NCI-H128 (cell line): ENCODE results near the gene ACOT13.
"Not testable (repeated sequence)": the region's sequence is repeated elsewhere in the genome, so short reads cannot be mapped to it uniquely, and the experiment has no call there.

ENCODE experiments used
- DNase-seq: peaks from one replicate; lab custom pipeline; 2025; ENCODE audit not compliant: unreplicated experiment; lab: John Stamatoyannopoulos, UW

ACOT13 gene

DNA sequence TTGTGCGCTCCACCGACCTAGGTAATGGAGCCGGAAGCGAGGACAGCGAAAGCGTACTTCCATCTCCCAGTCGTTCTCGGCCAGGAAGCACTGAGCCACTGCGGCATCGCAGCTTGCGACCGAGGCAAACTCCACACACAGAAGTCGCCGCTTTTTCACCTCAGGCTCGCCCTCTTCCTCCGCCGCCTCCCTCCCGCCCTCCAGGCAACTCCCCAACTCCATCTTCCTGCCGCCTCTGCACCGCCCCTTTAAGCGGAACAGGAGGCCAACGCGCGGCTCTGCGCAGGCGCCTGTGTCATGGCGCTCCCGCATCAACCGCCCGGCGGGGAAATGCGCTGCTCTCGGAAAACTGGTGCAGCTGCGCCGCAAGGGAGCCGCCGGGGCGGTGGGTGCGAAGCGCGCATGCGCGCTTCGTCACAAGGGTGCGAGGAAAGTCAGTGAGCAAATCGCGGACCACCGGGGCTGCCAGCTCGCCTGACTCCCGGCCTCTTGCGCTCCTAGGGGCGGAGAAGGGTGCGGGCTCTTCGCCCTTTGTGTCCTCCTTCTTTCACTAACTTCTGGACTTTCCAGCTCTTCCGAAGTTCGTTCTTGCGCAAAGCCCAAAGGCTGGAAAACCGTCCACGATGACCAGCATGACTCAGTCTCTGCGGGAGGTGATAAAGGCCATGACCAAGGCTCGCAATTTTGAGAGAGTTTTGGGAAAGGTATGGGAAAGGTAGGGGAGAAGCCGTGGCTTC is at the start of gene ACOT13, which contains the start of gene TDP2:
TSS of gene ACOT13 (plus strand) at position 437 of the 737 bp plus-strand sequence. CDS start at position 624, 187 bp downstream.
TSS of gene TDP2 (minus strand) at position 259 of the 737 bp plus-strand sequence. CDS start at position 222, 37 bp downstream.
- peak; percentile 97 for DNase-seq

DNA sequence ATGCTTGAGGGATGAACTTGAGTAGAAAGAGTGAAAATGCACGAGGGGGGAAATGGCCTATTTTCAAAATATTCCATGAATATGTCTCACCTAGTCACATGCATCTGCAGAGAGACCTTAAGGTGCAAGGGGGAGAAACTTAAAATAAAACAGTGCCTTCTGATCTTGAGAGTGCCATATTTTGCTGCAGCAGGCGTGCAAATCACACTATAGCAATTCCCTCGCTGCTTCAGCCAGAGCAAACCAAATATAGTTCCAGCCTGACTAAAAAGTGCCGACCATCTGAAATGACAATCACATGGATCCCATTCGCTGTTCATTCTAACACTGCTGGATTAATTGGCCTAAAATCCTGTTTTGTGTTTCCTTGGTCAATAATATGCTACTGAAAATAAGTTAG is 47.2 kb upstream of the ACOT13 start:
- DNase-seq = no peak

GRCh38 chr6:24620637-24621036 is 46.2 kb upstream of the ACOT13 start:
- no peak for DNase-seq

DNA sequence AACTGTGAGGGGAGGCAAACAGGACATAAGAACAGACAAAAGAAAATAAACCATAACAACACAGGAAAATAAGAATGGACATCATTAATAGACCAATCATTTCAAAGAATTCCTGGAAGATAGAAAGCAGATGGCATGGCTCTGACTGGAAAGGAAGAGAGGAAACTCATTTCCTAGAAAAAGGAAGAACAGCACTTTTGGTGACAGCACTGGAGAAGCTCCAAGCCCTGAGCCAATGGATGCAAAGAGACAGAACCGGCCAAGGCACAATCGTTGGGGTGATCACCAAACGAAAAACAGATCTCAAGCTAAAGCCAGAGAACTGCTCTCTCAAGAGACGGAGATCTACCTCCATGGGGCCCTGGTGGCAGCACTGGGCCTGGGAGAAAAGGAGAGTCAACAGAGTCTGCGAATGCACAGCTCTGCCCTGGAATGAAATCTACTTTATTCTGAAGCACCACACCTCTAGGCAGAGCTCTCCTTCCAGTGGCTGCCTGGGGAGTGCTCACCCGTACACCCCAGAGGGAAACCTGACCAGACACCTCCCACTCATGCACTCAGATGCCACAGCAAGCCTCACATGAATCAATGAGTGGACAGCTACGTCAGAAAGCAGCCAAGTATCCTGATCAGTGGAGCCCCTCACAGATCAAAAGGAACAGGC is 45.1 kb upstream of the ACOT13 start:
- DNase-seq = no peak

- no peak for DNase-seq
Observed at GRCh38 chr6:24630856-24631505, 35.9 kb upstream of the ACOT13 start.

DNA sequence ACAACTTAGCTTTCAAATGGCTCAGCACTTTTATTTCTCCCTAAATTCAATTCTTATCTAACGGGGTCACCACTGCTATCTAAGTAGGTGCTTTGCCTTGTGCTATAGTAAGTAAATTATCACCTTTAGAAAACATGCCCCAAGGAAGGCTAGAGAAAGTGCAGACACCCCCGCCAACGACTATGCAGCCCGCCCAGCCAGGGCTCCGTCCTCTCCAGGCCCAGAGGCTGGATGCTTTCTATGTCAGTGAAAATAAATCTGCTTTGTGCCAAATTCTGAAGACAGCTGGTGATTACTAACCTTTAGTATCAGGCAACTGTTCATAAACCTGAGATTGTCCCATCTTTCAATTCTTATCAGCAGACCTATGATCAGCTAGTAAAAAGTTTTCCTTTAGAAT is 35.2 kb upstream of the ACOT13 start:
- no peak for DNase-seq

GRCh38 chr6:24632573-24632972 is 34.3 kb upstream of the ACOT13 start:
- no peak for DNase-seq

GRCh38 chr6:24636681-24637080 is 30.2 kb upstream of the ACOT13 start:
- DNase-seq = no peak

DNA sequence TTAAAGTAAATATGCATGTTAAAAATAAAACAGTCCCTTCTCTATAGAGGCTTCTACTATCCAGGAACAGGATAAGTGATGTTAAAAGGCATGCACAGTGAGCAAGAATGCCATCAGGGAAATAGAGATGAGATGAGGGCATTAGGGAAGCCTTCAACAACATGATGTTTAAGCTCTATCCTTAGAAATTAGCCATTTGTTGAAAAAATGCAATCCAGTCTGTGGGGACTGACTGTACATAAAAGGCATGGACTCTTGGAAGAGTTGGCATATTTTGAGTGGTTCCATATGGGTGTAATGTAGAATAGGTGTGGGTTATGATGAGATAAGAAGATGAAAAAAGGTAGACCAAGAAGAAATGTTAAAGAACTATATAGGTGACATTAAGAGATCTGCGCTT is 26.7 kb upstream of the ACOT13 start:
- DNase-seq = no peak

DNA sequence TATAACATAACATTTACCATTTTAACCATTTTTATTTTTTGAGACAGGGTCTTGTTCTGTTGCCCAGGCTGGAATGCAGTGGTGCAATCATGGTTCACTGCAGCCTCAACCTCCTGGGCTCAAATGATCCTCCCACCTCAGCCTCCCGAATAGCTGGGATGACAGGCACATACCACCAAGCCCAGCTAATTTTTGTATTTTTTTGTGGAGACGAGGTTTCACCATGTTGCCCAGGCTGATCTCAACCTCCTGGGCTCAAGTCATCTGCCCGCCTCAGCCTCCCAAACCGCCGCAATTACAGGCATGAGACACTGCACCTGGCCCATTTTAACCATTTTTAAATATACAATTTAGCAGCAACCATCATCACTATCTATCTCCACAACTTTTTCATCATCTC is 26.2 kb upstream of the ACOT13 start:
- DNase-seq = not testable (repeated sequence)

DNA sequence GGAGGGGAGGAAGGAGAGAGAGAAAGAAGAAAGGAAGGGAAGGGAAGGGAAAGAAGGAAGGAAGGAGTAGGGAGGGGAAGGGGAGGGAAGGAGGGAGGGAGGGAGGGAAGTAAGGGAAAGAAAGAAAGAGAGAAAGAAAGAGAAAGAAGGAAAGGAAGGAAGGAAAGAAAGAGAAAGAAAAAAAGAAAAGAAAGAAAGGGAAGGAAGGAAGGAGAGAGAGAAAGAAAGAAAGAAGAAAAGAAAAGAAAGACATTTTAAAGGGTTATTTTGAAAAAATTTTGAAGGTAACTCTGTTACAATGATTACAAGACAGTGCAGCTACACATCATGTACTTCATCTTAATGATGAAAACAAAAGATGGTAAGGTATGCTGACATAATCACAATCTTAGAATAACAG is 24.8 kb upstream of the ACOT13 start:
- DNase-seq = no peak

GRCh38 chr6:24643920-24644319 is 23.0 kb upstream of the ACOT13 start:
- DNase-seq = no peak

GRCh38 chr6:24644377-24644776 is 22.5 kb upstream of the ACOT13 start:
- DNase-seq = no peak

DNA sequence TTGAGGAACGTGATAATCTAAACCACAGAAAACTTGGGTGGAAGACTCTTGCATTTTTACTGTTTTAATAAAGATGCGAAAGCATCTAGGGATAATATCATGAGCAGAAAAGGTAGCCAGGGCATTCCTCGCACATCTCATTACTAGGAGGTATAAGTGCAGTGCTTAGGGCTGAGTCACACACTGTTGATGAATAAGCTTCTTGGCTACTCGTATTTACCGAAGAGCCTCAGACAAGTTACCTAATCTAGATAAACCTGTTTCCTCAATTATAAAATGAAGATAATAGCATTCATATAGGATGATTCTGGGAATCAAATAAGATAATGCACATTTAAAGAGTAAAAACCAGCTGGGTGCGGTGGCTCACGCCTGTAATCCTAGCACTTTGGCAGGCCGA is 20.1 kb upstream of the ACOT13 start:
- no peak for DNase-seq

DNA sequence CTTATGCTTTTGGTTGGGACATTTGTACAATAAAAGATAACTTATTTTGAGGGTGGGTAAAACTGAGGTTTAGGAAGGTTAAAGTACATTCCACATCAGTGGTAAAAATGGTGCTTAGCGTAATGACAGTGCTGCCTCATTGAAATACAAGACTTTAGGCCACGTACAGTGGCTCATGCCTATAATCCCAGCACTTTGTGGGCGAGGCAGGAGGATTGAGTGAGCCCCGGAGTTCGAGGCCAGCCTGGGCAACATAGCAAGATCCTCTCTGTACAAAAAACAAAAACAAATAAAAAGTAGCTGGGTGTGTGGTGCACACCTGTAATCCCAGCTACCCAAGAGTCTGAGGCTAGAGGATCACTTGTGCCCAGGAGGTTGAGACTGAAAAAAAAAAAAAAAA is 18.6 kb upstream of the ACOT13 start:
- DNase-seq = no peak

DNA sequence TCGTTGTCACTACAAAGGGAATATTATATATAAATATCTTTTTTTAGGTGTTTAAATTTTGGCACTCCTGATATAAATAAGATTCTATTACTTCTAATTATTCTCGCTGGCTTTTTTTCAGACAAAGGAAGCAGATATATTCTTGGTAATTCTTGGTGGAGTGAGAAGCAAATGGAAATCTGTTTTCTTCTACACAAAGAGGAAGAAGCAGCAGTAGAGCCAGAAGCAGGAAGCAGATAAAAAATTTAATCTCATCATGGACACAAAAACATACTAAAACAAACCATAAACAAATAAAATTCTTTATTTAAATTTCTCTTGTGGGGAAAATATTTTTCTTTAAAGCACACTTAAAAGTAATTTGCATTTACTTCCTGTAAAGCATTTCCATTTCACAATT is 17.2 kb upstream of the ACOT13 start:
- no peak for DNase-seq

DNA sequence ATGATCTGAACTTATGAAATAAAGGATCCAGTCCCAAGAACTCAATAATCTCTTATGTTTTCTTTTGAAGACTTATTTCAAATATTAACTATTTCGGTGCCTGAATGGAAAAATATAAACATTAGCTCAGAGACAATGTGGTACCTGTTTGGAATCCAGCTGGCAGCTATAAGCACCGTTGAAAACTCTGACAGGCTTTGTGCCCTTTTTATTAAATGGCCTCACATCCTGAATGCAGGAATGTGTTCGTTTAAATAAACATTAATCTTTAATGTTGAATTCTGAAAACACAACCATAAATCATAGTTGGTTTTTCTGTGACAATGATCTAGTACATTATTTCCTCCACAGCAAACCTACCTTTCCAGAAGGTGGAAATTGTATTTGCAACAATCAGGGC is 16.5 kb upstream of the ACOT13 start:
- no peak for DNase-seq

DNA sequence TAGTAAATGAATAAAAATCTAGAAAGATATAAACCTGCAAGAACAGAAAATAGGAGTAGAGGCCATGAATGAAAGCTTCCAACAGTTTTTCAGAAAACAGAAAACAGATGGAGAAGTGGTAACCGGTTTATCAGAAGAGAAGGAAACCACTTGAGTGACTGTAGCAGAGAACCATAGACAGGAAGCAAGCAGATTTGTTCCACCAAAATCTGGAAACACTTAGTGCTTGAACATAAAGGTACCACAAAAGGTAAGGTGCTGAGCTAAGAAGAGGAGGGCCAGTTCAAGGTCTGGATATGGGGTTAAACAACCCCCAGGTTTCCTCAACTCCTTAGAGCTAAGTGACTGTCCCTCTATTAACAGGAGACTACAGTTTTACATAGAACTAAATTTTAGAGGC is 11.7 kb upstream of the ACOT13 start:
- no peak for DNase-seq

DNA sequence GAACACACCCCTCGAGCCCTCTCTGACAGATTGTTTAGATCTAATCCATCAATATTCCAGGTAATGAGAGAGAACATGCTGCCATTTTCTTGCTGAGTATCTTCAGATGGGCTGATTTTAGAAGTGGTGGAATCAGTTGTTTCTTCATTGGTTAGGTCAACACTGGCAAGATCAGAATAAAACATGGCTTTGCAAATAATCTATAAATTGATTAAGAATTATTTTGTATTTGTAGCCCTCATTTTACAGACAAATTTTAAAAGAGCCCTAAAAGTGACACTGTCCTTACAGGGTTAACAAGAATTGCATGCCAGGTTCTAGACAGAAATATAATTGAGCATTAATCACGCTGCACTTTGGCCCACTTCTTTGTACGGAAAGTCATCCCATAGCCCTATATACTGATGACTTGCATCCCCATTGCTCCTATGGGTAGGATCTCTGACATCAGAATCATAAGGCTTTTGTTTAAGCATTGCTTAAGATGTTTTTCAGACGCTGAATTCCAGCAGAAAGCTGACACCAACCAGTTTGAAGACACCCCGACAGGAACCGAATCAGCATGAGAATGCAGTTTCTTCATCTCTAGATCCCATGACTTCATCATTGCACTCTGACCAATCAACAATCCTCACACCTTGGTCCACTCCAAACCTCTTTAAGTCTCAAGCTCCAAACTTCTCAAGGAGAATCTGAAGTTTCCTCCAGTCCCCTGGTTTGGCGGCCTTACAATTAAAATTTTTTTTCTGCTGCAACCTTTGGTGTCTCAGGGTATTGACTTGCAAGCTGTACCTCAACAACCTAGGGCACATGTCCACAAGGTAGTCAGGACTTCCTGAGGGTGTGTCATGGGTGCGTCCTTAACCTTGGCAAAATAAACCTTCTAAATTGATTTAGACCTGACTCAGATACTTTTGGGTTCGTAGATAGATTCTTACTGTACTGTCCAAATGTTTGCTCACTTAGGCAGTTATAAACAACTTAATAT is 8.0 kb upstream of the ACOT13 start:
- no peak for DNase-seq

GRCh38 chr6:24659561-24659960 is 7.3 kb upstream of the ACOT13 start:
- no peak for DNase-seq

DNA sequence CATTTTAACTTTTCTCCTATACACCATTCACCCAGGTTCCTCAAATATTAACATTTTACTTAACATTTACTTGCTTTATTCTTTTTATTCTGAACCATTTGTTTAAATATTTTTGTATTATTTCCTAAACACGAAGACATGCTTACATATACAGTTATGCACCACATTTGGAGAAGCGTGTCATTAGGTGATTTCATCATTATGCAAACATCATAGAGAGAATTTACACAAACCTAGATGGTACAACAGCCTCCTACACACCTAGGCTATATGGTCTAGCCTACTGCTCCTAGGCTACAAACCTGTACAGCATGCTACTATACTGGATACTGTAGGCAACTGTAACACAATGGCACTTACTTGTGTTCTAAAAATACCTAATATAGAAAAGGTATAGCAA is 6.8 kb upstream of the ACOT13 start:
- DNase-seq = no peak
